Smooth muscle cell (in vitro differentiated cells): ENCODE results near the gene CDC42BPB. TPM values are rescaled to one million over a fixed set of nuclear protein-coding genes. Genes with fewer than 3 reads are reported as not detected.

Experiments used
- DNase-seq: peaks from one replicate; lab custom pipeline; 2025; ENCODE audit not compliant: unreplicated experiment; lab: John Stamatoyannopoulos, UW
- H2AFZ ChIP-seq: fragments of 200-600 bp; sonication (generic); 2 replicates; pipeline ENCODE4 v1.6.0; 2016; ENCODE audit warnings: antibody characterized with exemption, low read depth, mild to moderate bottlenecking
- H3F3A ChIP-seq: fragments of 200-600 bp; sonication (generic); 2 replicates; pipeline ENCODE4 v1.6.0; 2017; ENCODE audit warnings: antibody characterized with exemption, low read depth
- H3K27ac ChIP-seq: fragments of 200-600 bp; sonication (generic); 2 replicates; pipeline ENCODE4 v1.5.1; 2016; ENCODE audit warnings: low read depth, mild to moderate bottlenecking
- H3K27me3 ChIP-seq: fragments of 200-600 bp; sonication (generic); 2 replicates; pipeline ENCODE4 v1.6.1; 2016; ENCODE audit warnings: low read depth, mild to moderate bottlenecking
- H3K36me3 ChIP-seq: fragments of 200-600 bp; sonication (generic); 2 replicates; pipeline ENCODE4 v1.5.1; 2016; ENCODE audit warnings: low read depth
- H3K4me1 ChIP-seq: fragments of 200-600 bp; sonication (generic); 2 replicates; pipeline ENCODE4 v1.5.1; 2016; ENCODE audit warnings: low read depth
- H3K4me2 ChIP-seq: fragments of 200-600 bp; sonication (generic); 2 replicates; pipeline ENCODE4 v1.6.0; 2016; ENCODE audit warnings: mild to moderate bottlenecking
- H3K4me3 ChIP-seq: fragments of 200-600 bp; sonication (generic); 2 replicates; pipeline ENCODE4 v1.5.1; 2016; ENCODE audit warnings: mild to moderate bottlenecking
- H3K79me2 ChIP-seq: fragments of 200-600 bp; sonication (generic); 2 replicates; pipeline ENCODE4 v1.6.0; 2016; ENCODE audit warnings: low read depth, mild to moderate bottlenecking
- H3K9ac ChIP-seq: fragments of 200-600 bp; sonication (generic); 2 replicates; pipeline ENCODE4 v1.6.0; 2016; ENCODE audit warnings: low read depth
- H3K9me3 ChIP-seq: fragments of 200-600 bp; sonication (generic); replicated peaks from 2 replicates; pipeline ENCODE4 v1.5.1; 2016; ENCODE audit warnings: low read depth
- H4K20me1 ChIP-seq: fragments of 200-600 bp; sonication (generic); 2 replicates; pipeline ENCODE4 v1.6.0; 2016; ENCODE audit warnings: low read depth
- CTCF ChIP-seq: fragments of 200-600 bp; sonication (generic); IDR thresholded peaks from 2 replicates; pipeline ENCODE4 v1.5.1; 2017; ENCODE audit warnings: borderline replicate concordance, mild to moderate bottlenecking, antibody characterized with exemption; ENCODE audit not compliant: insufficient read depth, poor library complexity, severe bottlenecking
- WGBS: methylation state at CpG from one replicate; pipeline ENCODE4 v1.1.7; 2016; ENCODE audit warnings: low lambda C conversion rate; 5-methylcytosine and 5-hydroxymethylcytosine counted together
- polyA plus RNA-seq: library from polyadenylated mRNA; unstranded; fragments of >200 nt; fragmentation: Nextera tagmentation; extraction: Ambion mirVana; gene quantifications from 2 replicates; pipeline ENCODE4 v1.2.1, GENCODE V29; 2016
- total RNA-seq: library from RNA; depleted of rRNA; stranded (reverse); fragments of >200 nt; gene quantifications from 2 replicates; pipeline ENCODE4 v1.2.3, GENCODE V29; 2014

CDC42BPB gene
- total and polyA plus RNA-seq, 2 experiments from 2014 or later: 11.3 to 71.2 TPM

DNA sequence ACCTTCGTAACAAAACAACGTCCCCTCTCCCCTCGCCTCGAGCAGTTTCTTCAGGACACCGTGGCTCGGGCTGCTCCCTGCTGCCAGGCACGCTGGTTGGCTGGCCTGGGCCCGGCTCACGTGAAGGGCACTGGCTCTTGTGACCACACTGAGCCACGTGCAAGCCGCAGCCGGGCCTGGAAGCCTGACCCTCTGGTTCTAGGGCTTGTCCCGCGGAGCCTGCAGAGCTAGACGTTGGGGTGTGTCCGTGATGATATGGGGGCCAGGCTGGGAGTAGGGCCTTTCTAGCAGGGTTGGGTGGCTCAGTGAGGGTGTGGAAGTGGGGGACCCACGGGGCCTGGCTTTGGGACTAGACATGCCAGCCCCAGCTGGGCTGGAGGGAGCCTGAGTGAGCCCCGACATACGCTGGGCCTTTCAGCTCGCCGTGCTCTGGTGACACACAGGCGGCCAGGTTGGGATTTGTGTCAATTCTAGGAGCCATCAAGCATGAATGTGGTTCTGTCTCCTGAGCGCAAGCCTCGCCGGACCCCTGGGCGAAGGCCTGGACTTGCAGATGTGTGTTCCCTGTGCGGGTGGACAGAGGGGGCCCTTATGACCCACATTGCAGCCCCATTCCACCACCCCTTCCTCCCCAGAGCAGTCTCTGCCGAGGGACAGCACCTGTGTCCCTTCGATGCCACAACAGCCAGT is 148.4 kb downstream of the CDC42BPB start:
- H3F3A ChIP-seq: no peaks in the 10 kb centered on the region
- no peak for DNase-seq
- no peak overlapping the region for H3K4me2 ChIP-seq
- H3K36me3 ChIP-seq: no peaks in the 10 kb centered on the region
- no peaks in the 10 kb centered on the region for H3K27me3 ChIP-seq
- no peak overlapping the region for H2AFZ ChIP-seq
- no peak for TF ChIP-seq CTCF
- H3K27ac ChIP-seq: no peak overlapping the region
- no peak overlapping the region for H3K4me3 ChIP-seq
- H4K20me1 ChIP-seq: no peaks in the 10 kb centered on the region
- no peaks in the 10 kb centered on the region for H3K9me3 ChIP-seq
- H3K79me2 ChIP-seq: no peaks in the 10 kb centered on the region
- no peak overlapping the region for H3K9ac ChIP-seq
- 99% methylated on average over 29 of the region's 29 CpGs for WGBS
- no peaks in the 10 kb centered on the region for H3K4me1 ChIP-seq

GRCh38 chr14:102907980-102908730 is 149.2 kb downstream of the CDC42BPB start:
- H3K9ac ChIP-seq: no peak overlapping the region
- H3K4me3 ChIP-seq: no peak overlapping the region
- no peak overlapping the region for H3K4me2 ChIP-seq
- no peaks in the 10 kb centered on the region for H4K20me1 ChIP-seq
- no peaks in the 10 kb centered on the region for H3K4me1 ChIP-seq
- DNase-seq: no peak
- TF ChIP-seq CTCF: no peak
- no peaks in the 10 kb centered on the region for H3K36me3 ChIP-seq
- H3K27me3 ChIP-seq: no peaks in the 10 kb centered on the region
- H2AFZ ChIP-seq: no peak overlapping the region
- WGBS: 94% methylated on average over 23 of the region's 23 CpGs
- H3K27ac ChIP-seq: no peak overlapping the region
- no peaks in the 10 kb centered on the region for H3F3A ChIP-seq
- no peaks in the 10 kb centered on the region for H3K9me3 ChIP-seq
- no peaks in the 10 kb centered on the region for H3K79me2 ChIP-seq

DNA sequence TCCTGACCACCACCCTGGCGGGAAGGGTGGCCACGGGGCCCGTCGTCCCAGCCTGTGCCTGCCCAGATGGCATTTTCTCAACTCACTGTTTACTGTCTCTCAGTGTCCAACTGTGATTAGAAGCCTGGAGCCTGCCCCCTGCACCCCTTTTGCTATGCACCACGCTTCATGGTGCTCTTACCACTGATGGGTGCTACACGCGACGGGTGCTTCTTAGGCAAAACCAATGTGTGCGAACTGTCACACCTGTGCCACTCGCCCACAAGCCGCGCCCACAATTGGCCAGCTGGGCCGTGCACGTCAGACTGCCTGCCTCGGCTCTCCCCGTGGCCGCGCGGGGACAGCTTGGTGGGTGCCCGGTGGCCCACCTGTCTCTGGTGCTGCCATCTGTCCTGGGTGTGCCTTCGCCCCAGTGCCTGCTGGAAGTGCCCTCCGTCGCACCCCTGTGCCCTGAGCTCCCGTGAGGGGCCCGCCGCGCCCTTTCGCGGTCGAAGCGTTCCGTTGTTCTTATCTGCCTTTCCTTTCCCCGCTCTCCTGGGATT is 150.0 kb downstream of the CDC42BPB start:
- Histone ChIP-seq H3K27ac (no peak overlapping the region), H3K4me2 (no peak overlapping the region), H3F3A (no peaks in the 10 kb centered on the region), H3K36me3 (no peaks in the 10 kb centered on the region), H3K27me3 (no peaks in the 10 kb centered on the region), H4K20me1 (no peaks in the 10 kb centered on the region), H3K9ac (no peak overlapping the region), H2AFZ (no peak overlapping the region), H3K79me2 (no peaks in the 10 kb centered on the region), H3K9me3 (no peaks in the 10 kb centered on the region), H3K4me3 (no peak overlapping the region), H3K4me1 (no peaks in the 10 kb centered on the region)
- DNase-seq: no peak
- 97% methylated on average over 33 of the region's 33 CpGs for WGBS
- TF ChIP-seq CTCF: no peak
